Endothelial cell (in vitro differentiated cells): ENCODE data around the gene VAPB. TPM values are rescaled to one million over a fixed set of nuclear protein-coding genes. Genes with fewer than 3 reads are reported as not detected.

Experiments
- DNase-seq: peaks from one replicate; pipeline ENCODE4 v3.0.0; 2021; ENCODE audit warnings: low spot score
- H3K27ac Mint-ChIP-seq: one replicate; pipeline ENCODE4 v1.8.0; 2021; ENCODE audit warnings: mixed read lengths, inconsistent platforms; ENCODE audit not compliant: unreplicated experiment
- H3K27me3 Mint-ChIP-seq: one replicate; pipeline ENCODE4 v1.8.0; 2021; ENCODE audit warnings: mild to moderate bottlenecking, moderate library complexity, mixed read lengths, inconsistent platforms; ENCODE audit not compliant: unreplicated experiment
- H3K36me3 Mint-ChIP-seq: one replicate; pipeline ENCODE4 v1.8.0; 2021; ENCODE audit warnings: mild to moderate bottlenecking, low read depth, mixed read lengths, inconsistent platforms; ENCODE audit not compliant: unreplicated experiment
- H3K4me1 Mint-ChIP-seq: one replicate; pipeline ENCODE4 v1.8.0; 2021; ENCODE audit warnings: mild to moderate bottlenecking, mixed read lengths, inconsistent platforms; ENCODE audit not compliant: unreplicated experiment
- H3K4me3 Mint-ChIP-seq: one replicate; pipeline ENCODE4 v1.8.0; 2021; ENCODE audit warnings: mild to moderate bottlenecking, mixed read lengths, inconsistent platforms; ENCODE audit not compliant: unreplicated experiment
- H3K9me3 Mint-ChIP-seq: one replicate; pipeline ENCODE4 v1.8.0; 2021; ENCODE audit warnings: mixed read lengths, inconsistent platforms; ENCODE audit not compliant: unreplicated experiment
- CTCF ChIP-seq: fragments of 200-600 bp; sonication (generic); IDR thresholded peaks from one replicate; pipeline ENCODE4 v1.5.0; 2021; ENCODE audit warnings: antibody characterized with exemption; ENCODE audit not compliant: unreplicated experiment
- total RNA-seq: library from RNA; stranded (reverse); fragmentation: NEBNext Ultra II Directional; extraction: Animal tissue kit (Norgen Biotek cat#: 25700); gene quantifications from one replicate; pipeline ENCODE4 v1.2.1, GENCODE V29; 2021; ENCODE audit not compliant: unreplicated experiment

VAPB gene
- total RNA-seq, 1 donor from 2014 or later, result 55.5 TPM

- TF ChIP-seq CTCF, result no peak
- H3K36me3 Mint-ChIP-seq, result peaks cover 5% of the 10 kb centered on the region
- H3K4me3 Mint-ChIP-seq, result no peak overlapping the region
- no peaks in the 10 kb centered on the region for H3K27me3 Mint-ChIP-seq
- H3K27ac Mint-ChIP-seq, result no peak overlapping the region
- H3K4me1 Mint-ChIP-seq, result no peaks in the 10 kb centered on the region
- no peak for DNase-seq
- no peaks in the 10 kb centered on the region for H3K9me3 Mint-ChIP-seq
These were observed 39.3 kb downstream of the VAPB start for GRCh38 chr20:58428364-58428763.

- no peaks in the 10 kb centered on the region for H3K27me3 Mint-ChIP-seq
- no peak for TF ChIP-seq CTCF
These were observed 40.3 kb downstream of the VAPB start for GRCh38 chr20:58429303-58429702.

GRCh38 chr20:58431134-58431533 is 42.1 kb downstream of the VAPB start:
- H3K9me3 Mint-ChIP-seq, result no peaks in the 10 kb centered on the region
- H3K27me3 Mint-ChIP-seq, result no peaks in the 10 kb centered on the region
- no peak overlapping the region for H3K4me3 Mint-ChIP-seq
- TF ChIP-seq CTCF, result no peak
- H3K36me3 Mint-ChIP-seq, result peaks cover 5% of the 10 kb centered on the region
- no peaks in the 10 kb centered on the region for H3K4me1 Mint-ChIP-seq
- H3K27ac Mint-ChIP-seq, result no peak overlapping the region
- no peak for DNase-seq

More at GRCh38 chr20:58429303-58429702, 40.3 kb downstream of the VAPB start:
- peaks cover 5% of the 10 kb centered on the region for H3K36me3 Mint-ChIP-seq
- H3K27ac Mint-ChIP-seq, result no peak overlapping the region
- no peaks in the 10 kb centered on the region for H3K4me1 Mint-ChIP-seq
- no peak for DNase-seq
- H3K9me3 Mint-ChIP-seq, result no peaks in the 10 kb centered on the region
- H3K4me3 Mint-ChIP-seq, result no peak overlapping the region

- TF ChIP-seq CTCF, result no peak
- Mint-ChIP-seq H3K9me3 (no peaks in the 10 kb centered on the region), H3K36me3 (peaks cover 5% of the 10 kb centered on the region), H3K4me3 (no peak overlapping the region), H3K27ac (no peak overlapping the region), H3K27me3 (peaks cover under 1% of the 10 kb centered on the region), H3K4me1 (no peaks in the 10 kb centered on the region)
- no peak for DNase-seq
These were observed 43.3 kb downstream of the VAPB start for GRCh38 chr20:58432186-58432954.

GRCh38 chr20:58433029-58433647 is 44.1 kb downstream of the VAPB start:
- peaks cover 2% of the 10 kb centered on the region for H3K27me3 Mint-ChIP-seq
- H3K36me3 Mint-ChIP-seq, result peaks cover 5% of the 10 kb centered on the region
- H3K4me3 Mint-ChIP-seq, result peak overlapping the region; percentile 29
- no peaks in the 10 kb centered on the region for H3K9me3 Mint-ChIP-seq
- H3K4me1 Mint-ChIP-seq, result no peaks in the 10 kb centered on the region
- DNase-seq, result no peak
- H3K27ac Mint-ChIP-seq, result no peak overlapping the region
- no peak for TF ChIP-seq CTCF
